OCI-LY7 (cell line): ENCODE data around the gene NHERF2. TPM values are rescaled to one million over a fixed set of nuclear protein-coding genes. Genes with fewer than 3 reads are reported as not detected.

Source experiments
- BruUV-seq: library from RNA; stranded (reverse); fragments of 400-500 nt; replicated peaks from 2 replicates; lab custom pipeline; 2021; lab: Mats Ljungman, UMichigan
- CTCF ChIA-PET: fragments of 300-600 bp; sonication (Branson Sonifier 250); formaldehyde crosslinking; loops from one replicate; lab custom pipeline; 2022; ENCODE audit warnings: antibody characterized with exemption; ENCODE audit not compliant: unreplicated experiment; lab: Charles Lee
- POLR2A ChIA-PET: fragments of 300-600 bp; sonication (Branson Sonifier 250); formaldehyde crosslinking; loops from one replicate; lab custom pipeline; 2022; ENCODE audit warnings: antibody characterized with exemption; lab: Charles Lee
- DNase-seq: peaks from one replicate; pipeline ENCODE4 v3.0.0-alpha.2; 2015; ENCODE audit warnings: low spot score
- H2AFZ ChIP-seq: fragments of 200-600 bp; sonication (generic), shearing (Covaris generic); 2 replicates; pipeline ENCODE4 v1.6.1; 2014; ENCODE audit warnings: mild to moderate bottlenecking, antibody characterized with exemption, low read length, moderate library complexity
- H3K27ac ChIP-seq: fragments of 200-600 bp; sonication (generic); 2 replicates; pipeline ENCODE4 v1.5.1; 2014; ENCODE audit warnings: mixed run types, low read depth, mild to moderate bottlenecking, moderate library complexity, low read length, inconsistent platforms; ENCODE audit not compliant: poor library complexity, severe bottlenecking
- H3K36me3 ChIP-seq: fragments of 200-600 bp; sonication (generic); 2 replicates; pipeline ENCODE4 v1.6.1; 2014; ENCODE audit warnings: mild to moderate bottlenecking, antibody characterized with exemption, low read length, moderate library complexity, mixed read lengths; ENCODE audit not compliant: insufficient read depth
- H3K4me1 ChIP-seq: fragments of 200-600 bp; sonication (generic); 2 replicates; pipeline ENCODE4 v1.5.1; 2014; ENCODE audit warnings: mild to moderate bottlenecking, low read length; ENCODE audit not compliant: insufficient read depth, poor library complexity, severe bottlenecking
- H3K4me2 ChIP-seq: fragments of 200-600 bp; sonication (generic); 2 replicates; pipeline ENCODE4 v1.6.1; 2014; ENCODE audit warnings: mild to moderate bottlenecking, low read length
- H3K4me3 ChIP-seq: fragments of 200-600 bp; sonication (generic); 2 replicates; pipeline ENCODE4 v1.5.1; 2014; ENCODE audit warnings: mild to moderate bottlenecking, low read depth, low read length; ENCODE audit not compliant: poor library complexity, severe bottlenecking
- H3K79me2 ChIP-seq: fragments of 200-600 bp; sonication (generic); 2 replicates; pipeline ENCODE4 v1.6.1; 2016; ENCODE audit warnings: low read depth, mild to moderate bottlenecking, low read length, moderate library complexity, mixed read lengths; ENCODE audit not compliant: insufficient read depth
- H3K9me2 ChIP-seq: fragments of 200-600 bp; sonication (generic); 2 replicates; pipeline ENCODE4 v1.6.1; 2016; ENCODE audit warnings: mild to moderate bottlenecking, low read length, mixed read lengths; ENCODE audit not compliant: insufficient read depth
- H3K9me3 ChIP-seq: fragments of 200-600 bp; sonication (generic); 2 replicates; pipeline ENCODE4 v1.6.1; 2014; ENCODE audit warnings: mild to moderate bottlenecking, mixed run types, low read length, mixed read lengths
- H4K20me1 ChIP-seq: fragments of 200-600 bp; sonication (generic); 2 replicates; pipeline ENCODE4 v1.6.1; 2014; ENCODE audit warnings: mild to moderate bottlenecking, antibody characterized with exemption, low read length, moderate library complexity, mixed read lengths; ENCODE audit not compliant: insufficient read depth
- CTCF ChIP-seq: fragments of 200-600 bp; sonication (generic); conservative IDR thresholded peaks from 2 replicates; pipeline ENCODE4 v1.5.1; 2014; ENCODE audit warnings: mild to moderate bottlenecking, antibody characterized with exemption, low read length, moderate library complexity, mixed read lengths
- EZH2phosphoT487 ChIP-seq: fragments of 200-600 bp; sonication (generic); IDR thresholded peaks from 2 replicates; pipeline ENCODE4 v1.6.1; 2018; ENCODE audit warnings: low read depth, borderline replicate concordance, mild to moderate bottlenecking, mixed run types, antibody characterized with exemption, low read length, moderate library complexity, mixed read lengths
- intact Hi-C: fragments of 100-400 bp; cut with micrococcal nuclease; formaldehyde crosslinking; loops from one replicate; pipeline ENCODE4 v1.10.0; 2022; ENCODE audit not compliant: unreplicated experiment
- total RNA-seq, 2 experiments: library from RNA; depleted of rRNA in 1 of 2; stranded (reverse); fragments of >200 nt in 1 of 2; shearing (Covaris generic) in 1 of 2; gene quantifications; 2 replicates each; pipeline ENCODE4 v1.2.3, GENCODE V29; 2014 to 2022

NHERF2 gene
- total RNA-seq, 2 experiments from 2014 or later: 0.27 TPM; not detected in 1

GRCh38 chr16:2039274-2040031 is 12.8 kb downstream of the NHERF2 start:
- Histone ChIP-seq H3K36me3 (peaks cover 6% of the 10 kb centered on the region; the same call in 1 of the 2 replicates), H3K4me3 (no peak overlapping the region), H3K4me2 (no peak overlapping the region), H4K20me1 (no peaks in the 10 kb centered on the region), H3K27ac (no peak overlapping the region), H3K9me2 (no peaks in the 10 kb centered on the region), H3K9me3 (no peaks in the 10 kb centered on the region), H3K79me2 (no peaks in the 10 kb centered on the region), H2AFZ (no peak overlapping the region), H3K4me1 (no peaks in the 10 kb centered on the region)
- intact Hi-C loops: no loop called here
- POLR2A ChIA-PET: no interaction called here
- BruUV-seq: no TSS peak
- CTCF ChIA-PET: no interaction called here
- no peak for DNase-seq
- TF ChIP-seq CTCF: no peak
- no peak for TF ChIP-seq EZH2phosphoT487

- DNase-seq: no peak
- Histone ChIP-seq H3K9me2 (no peaks in the 10 kb centered on the region), H3K27ac (no peak overlapping the region), H3K4me1 (no peaks in the 10 kb centered on the region), H2AFZ (no peak overlapping the region), H3K79me2 (no peaks in the 10 kb centered on the region), H3K4me3 (no peak overlapping the region), H4K20me1 (no peaks in the 10 kb centered on the region), H3K36me3 (peaks cover 11% of the 10 kb centered on the region; the same call in 1 of the 2 replicates), H3K4me2 (no peak overlapping the region), H3K9me3 (no peaks in the 10 kb centered on the region)
- POLR2A ChIA-PET: no interaction called here
- no peak for TF ChIP-seq EZH2phosphoT487
- no peak for TF ChIP-seq CTCF
- no TSS peak for BruUV-seq
- intact Hi-C loops: no loop called here
- CTCF ChIA-PET: no interaction called here
These were observed 13.5 kb downstream of the NHERF2 start for GRCh38 chr16:2040041-2040786.
